ENCODE data around the gene P2RY1. TPM values are rescaled to one million over a fixed set of nuclear protein-coding genes. Genes with fewer than 3 reads are reported as not detected.

The P2RY1 gene
- polyA plus RNA-seq, 3 donors = 0.80 to 2.2 (median 1.0) TPM

DNA sequence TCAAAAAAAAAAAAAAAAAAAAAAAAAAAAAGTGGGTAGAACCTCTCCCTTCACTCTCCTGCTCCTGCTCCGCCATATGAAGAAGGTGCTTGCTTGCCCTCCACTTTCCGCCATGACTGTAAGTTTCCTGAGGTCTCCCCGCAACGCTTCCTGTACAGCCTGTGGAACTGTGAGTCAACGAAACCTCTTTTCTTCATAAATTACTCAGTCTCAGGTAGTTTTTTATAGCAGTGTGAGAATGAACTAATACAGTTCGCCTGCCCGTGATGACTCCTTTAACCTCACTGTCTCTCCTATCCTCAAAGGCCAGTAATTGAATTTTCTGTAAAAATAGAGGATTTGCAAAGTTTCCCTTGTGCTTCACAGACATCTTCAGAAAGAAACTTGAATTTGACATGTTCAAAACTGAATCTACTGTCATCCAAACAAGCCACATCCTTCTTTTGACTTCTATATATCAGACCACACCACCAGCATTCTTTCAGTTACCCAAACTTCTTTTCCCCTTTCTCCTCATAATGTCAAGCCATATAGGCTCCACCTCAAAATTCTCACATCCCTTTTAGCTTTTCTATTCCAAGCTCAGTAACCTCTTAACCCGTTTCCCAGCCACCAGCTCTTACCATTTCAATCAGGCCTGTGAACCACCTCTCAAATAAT is 44.3 kb downstream of the P2RY1 start:
- 83 to 95% (median 90%) methylated on average over 8 of the region's 8 CpGs for WGBS, 3 donors
- no peak overlapping the region for H3K27ac ChIP-seq (ENCODE audit: low read depth, low read length)

DNA sequence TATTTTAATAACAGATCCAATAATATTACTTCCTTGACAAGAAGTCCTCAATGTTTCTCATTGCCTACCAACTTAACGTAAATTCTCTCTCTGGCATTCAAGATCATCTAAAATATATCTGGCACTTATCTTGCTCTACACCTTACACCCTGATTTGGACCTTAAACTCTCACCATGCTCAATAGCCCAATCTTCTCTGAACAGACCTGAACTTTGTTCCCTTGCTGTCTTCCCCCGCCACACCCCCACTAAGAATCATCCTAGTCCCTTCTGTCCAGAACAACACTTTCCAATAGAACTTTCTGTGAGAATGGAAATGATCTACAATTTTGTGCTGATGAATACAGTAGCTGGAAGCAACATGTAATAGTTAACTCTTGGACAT is 44.9 kb downstream of the P2RY1 start:
- WGBS, 3 donors = 66 to 79% (median 67%) methylated on average over 2 of the region's 2 CpGs
- no peak overlapping the region for H3K27ac ChIP-seq (ENCODE audit: low read depth, low read length)

DNA sequence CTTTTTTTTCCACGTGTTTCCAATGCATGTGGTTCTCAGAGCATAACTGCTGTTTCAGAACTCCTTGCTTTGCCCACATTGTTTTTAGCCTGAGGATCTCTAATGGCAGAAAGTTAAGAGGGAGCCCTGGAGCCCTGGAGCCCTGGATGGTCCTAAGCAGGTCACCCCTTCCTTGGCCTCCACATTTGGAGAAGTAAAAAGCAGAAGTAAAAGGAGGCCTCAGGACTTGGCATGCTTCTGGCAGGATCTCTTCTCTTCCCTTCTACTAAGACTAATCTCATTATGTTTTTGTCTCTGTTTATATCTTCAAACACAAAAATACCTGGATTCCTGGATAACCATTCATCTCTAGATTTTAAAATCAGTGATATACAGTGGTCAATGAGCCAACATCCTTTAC is 50.1 kb downstream of the P2RY1 start:
- 23 to 71% (median 50%) methylated on average over 1 of the region's 1 CpG for WGBS, 3 donors
- H3K27ac ChIP-seq (ENCODE audit: low read depth, low read length) = no peak overlapping the region
